HG03135 (cell line): ENCODE data around the gene SLCO2B1.

ENCODE experiments used
- ATAC-seq: cut with Tn5 transposase; IDR thresholded peaks from one replicate; pipeline ENCODE4 v1.9.1; 2021; ENCODE audit warnings: mild to moderate bottlenecking, moderate library complexity; ENCODE audit not compliant: unreplicated experiment

The SLCO2B1 gene

DNA sequence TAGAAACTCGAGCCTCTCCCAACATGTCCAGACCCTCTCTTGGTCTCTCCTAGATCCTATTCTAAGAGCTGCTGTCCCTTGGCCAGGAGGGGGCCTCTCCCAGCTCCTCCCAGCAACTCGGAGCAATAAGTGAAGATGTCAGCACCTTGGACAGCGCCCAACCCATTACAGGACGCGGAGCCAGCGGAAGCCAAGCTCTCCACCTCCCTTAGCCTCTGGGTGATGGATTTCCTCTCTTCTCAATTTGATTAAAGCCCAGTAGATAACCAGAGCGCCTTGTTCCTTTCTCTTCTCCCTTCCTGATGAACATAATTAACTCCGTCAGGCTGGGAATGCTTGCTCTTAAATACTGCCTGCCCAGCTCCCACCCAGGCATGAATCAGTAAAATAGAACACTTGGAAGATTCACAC, 63.5 kb downstream of the SLCO2B1 start:
- no peak for ATAC-seq

DNA sequence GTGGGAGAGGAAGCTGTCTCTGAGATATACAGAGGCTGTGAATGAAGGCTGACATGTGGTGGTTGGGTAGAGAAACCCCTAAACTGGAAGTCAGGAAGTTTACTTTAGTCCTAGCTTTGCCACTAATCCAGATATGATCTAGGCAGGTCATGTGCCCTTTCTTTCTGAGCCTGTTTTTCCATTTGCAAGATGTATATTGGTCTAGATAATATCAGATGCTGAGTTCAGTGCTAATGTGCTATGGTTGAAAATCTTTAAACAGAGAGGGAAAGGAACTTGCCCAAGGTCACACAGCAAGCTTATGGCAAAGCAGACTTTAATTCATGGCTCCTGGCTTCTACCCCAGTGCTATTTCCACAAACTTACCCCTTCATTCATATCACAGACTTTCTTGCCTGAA, 63.9 kb downstream of the SLCO2B1 start:
- no peak for ATAC-seq

DNA sequence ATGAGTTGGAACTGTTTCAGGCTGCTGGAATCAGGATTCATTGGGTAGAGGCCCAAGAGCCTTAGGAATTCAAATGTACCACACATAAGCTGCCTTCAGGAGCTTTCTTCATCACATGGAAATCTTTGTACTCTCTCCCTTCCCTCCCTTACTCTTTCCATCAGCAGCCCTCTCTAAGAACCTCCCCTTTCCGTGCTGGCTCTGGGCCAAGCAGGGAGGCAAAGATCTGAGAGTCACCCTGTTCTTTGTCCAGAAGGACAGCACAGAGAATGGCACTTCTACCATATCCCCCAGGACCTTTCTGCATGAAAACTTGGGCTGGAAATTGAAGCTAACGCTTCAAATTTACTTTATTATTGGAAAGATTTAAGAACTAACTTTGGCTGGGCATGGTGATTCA, 69.0 kb downstream of the SLCO2B1 start:
- ATAC-seq = no peak

DNA sequence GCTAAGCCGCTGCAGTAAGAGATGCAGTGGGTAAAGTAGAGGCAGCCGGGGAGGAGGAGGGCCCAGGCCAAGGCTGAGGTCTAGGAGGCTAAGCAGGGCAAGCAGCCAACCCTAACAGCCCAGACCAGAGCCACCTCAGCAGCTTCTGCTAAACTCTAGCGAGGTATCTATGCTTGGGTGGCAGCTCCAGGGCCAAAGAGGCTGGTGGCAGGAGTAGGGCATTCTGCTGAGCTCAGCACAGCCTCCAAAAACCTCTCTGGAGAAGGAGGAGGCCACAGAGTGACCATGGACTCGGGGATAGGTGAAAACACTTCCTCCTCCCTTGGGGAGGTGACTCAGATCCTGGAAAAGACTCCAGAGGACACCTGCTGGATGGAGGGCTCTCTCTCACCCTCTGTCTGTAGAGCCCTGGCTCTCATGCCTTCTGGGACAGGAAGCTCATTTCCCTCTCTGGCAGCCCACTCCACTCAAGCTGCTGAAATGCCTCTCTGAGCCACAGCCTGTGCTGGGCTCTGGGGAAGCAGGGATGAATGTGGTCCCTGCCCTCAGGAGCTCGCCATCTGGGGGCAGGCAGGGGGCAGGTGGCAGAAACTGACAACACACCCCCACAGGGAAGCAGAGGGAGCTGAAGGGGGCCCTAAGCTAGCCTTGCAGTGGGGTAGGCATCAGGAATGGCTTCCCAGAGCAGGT, 73.2 kb downstream of the SLCO2B1 start:
- no peak for ATAC-seq

DNA sequence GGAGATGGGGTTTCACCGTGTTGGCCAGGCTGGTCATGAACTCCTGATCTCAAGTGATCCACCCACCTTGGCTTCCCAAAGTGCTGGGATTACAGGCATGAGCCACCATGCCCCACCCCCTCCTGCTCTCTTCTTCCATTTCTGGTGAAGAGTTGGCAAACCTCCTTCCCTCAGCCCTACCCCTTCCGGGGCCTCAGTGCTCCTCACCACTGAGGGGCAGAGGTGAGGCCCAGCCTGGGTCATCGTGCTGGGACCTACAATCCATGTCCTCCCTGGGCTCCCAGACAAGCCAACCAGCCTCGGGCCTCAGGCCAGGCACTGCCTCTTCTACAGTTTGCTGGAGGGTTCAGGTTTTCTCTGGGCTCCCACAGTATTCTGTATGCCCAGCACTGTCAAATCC, 74.9 kb downstream of the SLCO2B1 start:
- ATAC-seq = no peak

DNA sequence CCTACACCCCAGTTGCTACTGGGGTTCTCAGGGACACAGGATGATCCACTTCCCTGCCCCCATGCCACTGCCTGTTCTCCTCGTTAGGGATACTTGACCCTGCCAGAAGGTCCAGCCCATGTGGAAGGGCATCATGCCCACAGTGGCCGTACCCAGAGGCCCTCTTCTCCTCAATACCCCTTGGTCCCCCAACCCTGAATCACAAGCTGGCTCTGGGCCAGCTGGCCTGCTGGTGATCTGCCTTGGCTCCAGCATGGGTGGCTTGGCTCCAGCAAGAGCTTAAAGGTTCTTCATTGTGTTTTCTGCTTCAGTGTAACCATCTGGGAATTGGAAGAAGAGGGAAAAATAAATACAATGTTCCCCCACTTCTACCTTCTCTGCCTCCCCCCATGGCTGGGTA, 78.6 kb downstream of the SLCO2B1 start:
- ATAC-seq = no peak

DNA sequence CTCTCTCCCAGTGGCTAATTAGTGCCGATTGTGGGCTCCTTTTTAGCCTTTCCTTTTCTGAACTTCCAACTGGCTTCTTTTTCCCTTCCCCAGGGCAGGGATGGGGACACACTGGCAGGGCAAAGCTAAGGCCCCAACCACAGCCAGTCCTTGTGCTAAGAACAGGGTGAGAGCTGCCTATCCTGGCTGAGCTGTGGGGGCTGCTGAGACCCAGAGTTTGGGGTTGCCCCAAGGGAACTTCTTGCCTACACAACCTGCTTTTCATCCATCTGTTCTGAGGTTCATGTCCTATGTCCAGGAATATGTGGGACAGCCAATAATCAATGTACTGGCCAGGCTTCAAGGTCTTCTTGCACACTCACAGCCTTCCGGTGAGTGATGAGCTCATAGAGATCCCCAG, 79.7 kb downstream of the SLCO2B1 start:
- ATAC-seq = no peak

DNA sequence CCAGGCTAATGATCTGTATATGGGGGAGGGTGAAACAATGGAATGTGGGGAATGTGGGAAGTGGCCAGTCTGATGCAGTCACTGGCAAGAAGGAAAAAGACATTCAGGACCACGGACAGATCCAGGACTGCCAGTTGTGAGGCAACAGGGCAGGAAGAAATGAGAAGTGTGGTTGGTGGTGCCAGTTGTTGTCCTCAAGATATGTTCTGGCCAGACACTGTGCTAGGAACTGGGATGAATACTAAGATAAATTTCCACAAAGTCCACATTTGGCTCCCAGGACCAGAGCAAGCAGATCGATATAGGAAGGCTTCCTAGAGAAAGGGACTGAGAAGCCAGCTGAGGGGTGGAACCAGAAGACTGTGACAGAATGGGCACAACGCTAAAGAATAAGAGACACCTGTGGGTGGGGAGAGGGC, 82.9 kb downstream of the SLCO2B1 start:
- no peak for ATAC-seq

DNA sequence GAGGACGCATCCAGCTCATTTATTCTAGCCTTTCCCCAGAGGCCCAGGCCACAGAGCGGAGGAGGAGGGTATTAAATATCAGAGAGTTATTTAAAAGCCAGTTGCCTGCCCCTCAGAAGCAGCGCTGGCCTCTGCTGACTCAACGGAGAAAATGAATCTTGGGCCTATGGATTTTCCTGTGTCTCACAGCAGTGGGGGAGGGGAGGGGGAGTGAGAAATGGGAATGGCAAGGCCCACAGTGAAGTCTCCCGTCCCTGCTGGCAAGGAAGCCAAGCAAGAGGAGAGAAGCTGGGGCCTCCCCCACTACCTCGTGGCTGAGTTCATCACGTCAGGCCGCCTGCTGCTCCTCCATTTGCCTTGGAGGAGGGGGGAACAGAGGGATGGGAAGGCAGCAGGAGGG, 85.2 kb downstream of the SLCO2B1 start:
- ATAC-seq = no peak

DNA sequence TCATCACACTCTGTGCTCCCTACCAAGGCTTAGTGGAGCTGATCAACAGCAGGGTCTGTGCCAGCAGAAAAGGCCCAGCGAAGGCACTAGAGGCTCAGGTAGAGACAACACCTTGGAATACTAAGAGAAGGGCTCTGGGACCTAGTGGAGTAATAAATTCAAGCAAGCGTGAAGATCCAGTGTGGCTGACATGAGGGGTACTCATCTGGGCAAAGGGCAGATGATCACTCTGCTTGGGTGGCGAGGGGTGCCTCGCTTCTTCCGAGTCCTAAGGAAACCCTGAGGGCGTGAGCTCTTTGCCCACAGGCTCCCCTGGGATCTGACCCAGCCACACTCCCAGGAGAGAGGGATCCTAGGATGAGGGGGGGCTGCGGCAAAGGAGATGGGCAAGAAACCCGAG, 86.1 kb downstream of the SLCO2B1 start:
- no peak for ATAC-seq

DNA sequence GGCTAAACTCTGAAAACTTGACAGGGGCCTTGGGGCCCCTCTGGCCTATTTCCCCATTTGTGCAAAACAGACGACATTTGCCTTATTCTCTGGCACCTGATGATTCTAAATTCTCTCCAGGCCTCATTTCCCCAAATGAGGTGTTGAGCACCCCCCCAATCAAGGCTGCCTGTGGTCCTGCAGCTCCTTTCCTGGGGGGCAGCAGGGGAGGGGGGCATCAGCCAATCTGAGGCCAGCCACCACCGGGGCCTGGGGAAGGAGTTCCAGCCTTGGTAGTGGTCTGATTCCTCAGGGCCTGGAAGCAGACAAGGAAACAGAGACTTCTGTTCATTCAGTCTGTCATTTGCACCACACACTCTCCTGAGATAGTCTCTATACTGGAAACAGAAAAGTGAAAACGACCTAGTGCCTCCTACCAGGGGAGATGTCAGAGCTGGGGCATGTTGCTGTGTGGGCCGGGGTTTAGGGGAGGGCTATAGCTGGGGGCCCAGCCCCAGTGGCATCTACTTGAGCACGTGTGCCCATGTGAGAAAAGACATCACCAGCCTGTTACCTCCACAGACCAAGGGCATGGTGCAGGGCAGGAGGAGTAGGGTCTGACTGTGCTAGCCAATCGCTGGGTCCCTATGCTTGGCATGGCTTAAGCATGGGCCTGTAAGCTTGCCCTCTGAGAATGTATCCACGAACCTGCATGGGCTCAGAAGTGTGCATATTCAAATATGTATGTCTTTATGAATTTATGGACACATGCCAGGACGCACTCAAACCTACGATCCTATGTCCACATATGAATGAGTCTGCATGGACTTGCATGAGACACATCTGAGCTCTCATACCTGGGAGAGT, 87.9 kb downstream of the SLCO2B1 start:
- ATAC-seq = no peak

DNA sequence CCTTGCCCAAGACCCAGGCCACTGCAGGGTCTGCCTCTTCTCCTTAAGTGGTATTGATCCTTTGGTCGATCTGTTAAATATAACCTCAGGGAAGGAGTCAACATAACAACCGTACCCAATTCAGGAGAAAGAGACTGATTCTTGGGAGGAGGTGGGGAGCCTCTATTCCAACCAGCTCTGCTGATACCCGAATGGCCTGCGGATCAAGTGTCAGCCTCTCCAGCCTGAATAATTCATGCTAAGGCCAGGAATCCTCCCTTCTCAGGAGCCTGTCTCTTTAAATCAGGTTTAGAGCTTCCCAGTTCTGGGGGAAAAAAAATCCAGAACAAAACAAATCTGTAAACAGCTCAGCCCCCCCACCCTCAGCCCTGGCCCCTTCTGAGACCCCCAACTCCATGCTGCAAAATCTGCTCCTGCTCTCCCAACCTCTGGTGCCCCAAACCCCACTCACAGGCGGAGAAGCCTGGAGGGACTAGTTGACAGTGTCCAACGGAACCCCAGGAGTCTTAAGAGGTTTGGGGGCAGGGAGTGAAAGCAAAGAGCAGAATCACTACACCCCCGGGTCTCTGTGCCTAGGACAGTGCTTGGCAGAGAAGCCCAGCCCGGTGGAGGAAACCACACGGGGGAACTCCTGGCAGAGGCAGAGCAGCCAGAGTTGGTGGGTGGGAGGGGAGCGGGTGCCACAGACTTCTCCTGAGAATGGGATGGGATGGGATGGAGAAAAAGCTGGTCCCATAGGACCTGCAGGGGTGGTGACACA, 88.8 kb downstream of the SLCO2B1 start:
- no peak for ATAC-seq

DNA sequence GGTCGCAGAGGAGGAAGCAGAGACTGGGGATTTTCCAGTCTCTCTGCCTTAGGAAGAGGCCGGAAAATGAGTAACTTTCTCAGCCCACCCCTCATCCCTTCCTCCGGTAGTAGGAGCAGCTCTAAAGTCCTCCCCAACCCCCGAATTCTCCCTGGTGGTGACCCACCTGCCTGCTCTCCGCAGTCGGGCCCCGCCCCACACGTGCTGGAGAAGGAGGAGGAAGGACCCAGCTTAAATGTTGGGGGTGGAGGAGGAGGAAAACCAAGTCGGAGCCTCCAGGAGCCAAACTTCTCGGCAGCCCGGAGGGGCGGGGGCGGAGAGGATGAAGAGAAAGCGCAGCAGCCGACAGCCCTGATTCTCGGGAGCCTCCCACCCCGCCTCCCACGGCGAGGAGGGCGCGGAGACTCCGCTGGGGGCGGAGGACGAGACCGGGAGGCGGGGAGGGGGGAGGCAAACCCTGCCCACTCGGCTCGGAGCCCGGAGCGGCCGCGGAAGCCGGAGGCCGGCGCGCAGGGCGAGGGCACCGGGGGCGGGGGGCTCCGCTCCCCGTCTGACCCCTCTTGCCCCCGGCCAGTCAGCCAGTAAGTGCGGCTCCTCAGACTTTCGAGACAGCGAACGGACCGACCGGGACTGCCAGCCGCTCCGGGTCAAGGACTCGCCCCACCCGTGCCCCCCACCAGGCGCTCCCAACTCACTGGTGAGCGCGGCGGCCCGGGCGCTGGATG, 89.6 kb downstream of the SLCO2B1 start, which contains the start of gene TPBGL:
Gene TPBGL, plus strand, starts transcription at position 464 of the 725 bp plus-strand sequence. CDS start 276 bp downstream, outside the sequence.
- ATAC-seq = no peak

DNA sequence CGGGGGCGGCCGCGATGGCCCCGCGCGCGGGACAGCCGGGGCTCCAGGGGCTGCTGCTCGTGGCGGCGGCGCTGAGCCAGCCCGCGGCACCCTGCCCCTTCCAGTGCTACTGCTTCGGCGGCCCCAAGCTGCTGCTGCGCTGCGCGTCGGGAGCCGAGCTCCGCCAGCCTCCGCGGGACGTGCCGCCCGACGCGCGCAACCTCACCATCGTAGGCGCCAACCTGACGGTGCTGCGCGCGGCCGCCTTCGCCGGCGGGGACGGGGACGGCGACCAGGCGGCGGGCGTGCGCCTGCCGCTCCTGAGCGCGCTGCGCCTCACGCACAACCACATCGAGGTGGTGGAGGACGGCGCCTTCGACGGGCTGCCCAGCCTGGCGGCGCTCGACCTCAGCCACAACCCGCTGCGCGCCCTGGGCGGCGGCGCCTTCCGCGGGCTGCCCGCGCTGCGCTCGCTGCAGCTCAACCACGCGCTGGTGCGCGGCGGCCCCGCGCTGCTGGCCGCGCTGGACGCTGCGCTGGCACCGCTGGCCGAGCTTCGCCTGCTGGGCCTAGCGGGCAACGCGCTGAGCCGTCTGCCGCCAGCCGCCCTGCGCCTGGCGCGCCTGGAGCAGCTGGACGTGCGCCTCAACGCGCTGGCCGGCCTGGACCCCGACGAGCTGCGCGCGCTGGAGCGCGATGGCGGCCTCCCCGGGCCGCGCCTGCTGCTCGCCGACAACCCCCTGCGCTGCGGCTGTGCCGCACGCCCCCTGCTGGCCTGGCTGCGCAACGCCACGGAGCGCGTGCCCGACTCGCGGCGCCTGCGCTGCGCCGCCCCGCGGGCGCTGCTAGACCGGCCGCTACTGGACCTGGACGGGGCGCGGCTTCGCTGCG, 90.4 kb downstream of the SLCO2B1 start:
- ATAC-seq = peak; percentile 91

DNA sequence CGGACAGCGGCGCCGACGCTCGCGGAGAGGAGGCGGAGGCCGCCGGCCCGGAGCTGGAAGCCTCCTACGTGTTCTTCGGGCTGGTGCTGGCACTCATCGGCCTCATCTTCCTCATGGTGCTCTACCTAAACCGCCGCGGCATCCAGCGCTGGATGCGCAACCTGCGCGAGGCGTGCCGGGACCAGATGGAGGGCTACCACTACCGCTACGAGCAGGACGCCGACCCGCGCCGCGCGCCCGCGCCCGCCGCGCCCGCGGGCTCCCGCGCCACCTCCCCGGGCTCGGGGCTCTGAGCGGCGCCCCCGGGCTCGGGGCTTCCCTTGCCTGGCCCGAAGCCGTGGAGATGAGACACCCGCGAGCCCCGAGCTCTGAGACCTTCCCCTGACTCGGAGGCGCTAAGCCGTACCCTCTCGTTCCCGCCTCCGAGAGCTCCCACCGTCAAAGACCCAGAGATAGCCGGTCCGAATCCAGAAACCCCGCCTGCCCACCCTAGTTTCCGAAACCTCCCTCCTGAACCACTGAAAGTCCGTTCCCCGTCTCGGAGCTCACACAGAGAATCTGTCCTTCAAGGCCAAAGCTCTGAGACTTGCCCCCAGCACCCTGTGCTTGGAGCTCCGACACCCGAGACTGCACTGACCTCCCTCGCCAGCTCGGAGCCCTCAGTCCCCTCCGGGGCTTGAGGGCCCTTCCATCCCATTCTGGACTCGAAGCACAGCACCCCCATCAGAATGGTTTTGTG, 91.2 kb downstream of the SLCO2B1 start:
- peak; percentile 16 for ATAC-seq

DNA sequence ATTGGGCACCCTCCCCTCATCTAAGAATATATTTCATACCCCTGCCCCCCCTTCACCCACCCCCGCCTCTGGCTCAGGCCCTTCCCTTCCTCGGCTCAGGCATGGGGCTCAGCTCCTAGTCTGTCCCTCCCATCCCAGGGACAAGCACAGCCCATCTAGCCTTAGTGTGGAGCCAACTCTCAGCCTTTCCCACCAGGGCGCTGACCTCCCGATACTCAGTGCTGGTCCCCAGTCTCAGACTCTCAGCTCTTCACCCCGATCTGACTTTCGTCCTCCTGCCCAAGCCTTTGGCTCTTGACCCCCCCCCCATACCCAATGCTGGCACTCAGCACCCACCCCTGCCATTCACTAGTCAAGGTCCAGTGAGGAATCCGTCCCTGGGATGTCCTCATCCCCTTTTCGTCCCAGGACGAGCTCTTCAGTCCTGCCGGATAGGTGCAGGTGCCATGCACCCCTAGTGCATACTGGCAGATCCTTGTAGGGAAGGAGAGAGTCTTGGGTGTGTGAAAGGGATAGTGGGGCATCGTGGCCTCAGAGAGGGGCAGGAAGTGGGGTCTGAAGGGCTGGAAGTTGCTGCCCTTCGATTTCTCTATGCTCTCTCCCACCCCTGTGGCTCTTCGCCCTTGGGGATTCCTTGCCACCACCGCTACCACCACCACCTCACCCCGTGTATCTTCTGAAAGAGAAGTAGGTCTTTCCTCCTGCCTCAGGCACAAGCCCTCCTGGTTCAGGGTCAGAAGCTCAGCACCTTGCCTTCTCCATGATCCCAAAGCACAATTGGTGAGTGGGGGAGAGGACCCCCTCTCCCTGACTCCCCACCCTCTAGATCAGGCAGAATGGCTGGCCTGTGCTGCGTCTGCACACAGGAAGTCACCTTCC, 92.1 kb downstream of the SLCO2B1 start:
- no peak for ATAC-seq

DNA sequence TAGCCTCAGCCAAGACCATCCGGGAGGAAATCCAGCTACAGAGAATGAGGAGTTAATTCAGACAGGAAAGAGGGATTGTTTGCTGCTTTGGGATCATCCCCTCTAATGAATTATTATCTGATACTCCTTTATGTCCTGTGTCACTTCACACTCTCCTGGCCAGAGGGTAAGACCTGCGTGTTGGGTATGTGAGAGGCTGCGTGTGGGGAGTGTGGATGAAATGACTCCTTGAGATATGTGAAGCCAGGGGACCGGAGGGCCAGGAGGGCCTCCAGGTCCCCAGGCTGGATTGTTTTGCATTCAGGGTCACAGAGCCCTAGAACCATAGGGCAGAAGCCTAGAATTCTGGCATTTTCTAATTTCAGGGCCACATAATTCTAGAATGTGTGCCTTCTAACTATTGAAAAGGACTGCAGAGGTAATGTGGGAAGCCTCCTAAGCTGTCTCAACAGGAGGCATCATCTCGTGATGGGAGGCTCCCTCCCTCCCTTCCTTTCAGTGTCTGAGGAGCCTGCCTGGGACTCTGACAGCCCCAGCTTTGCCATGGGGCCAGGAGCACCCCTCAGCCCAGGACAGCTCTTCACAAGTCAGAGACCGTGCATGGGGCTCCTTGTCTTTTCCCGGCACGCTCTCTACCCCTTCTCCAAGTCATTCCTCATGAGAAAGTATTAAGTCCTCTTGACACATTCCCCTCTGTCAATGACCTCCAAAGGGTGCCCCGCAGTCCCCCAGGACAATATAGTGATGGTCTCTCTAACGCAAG, 93.3 kb downstream of the SLCO2B1 start:
- ATAC-seq = no peak
